DND-41 (cell line): ENCODE measurements around the gene PLA1A.

Source experiments
- ATAC-seq: fragments of 200-7000 bp; cut with Tn5 transposase; 3 replicates; pipeline ENCODE4 v1.9.1; 2021; ENCODE audit warnings: low read depth; ENCODE audit not compliant: insufficient read depth
- DNase-seq: peaks from one replicate; pipeline ENCODE4 v3.0.0-alpha.2; 2020
- H2AFZ ChIP-seq: 2 replicates; pipeline ENCODE4 v1.6.0; 2012; ENCODE audit warnings: low read depth, low read length
- H3K27ac ChIP-seq: 2 replicates; pipeline ENCODE4 v1.5.1; 2012; ENCODE audit warnings: low read length, inconsistent platforms
- H3K27me3 ChIP-seq: fragments of 200-600 bp; sonication (generic); 2 replicates; pipeline ENCODE4 v1.6.0; 2012; ENCODE audit warnings: low read length, mild to moderate bottlenecking, inconsistent platforms; ENCODE audit not compliant: insufficient read depth, poor library complexity
- H3K36me3 ChIP-seq: 2 replicates; pipeline ENCODE4 v1.5.1; 2012; ENCODE audit warnings: low read length, inconsistent platforms; ENCODE audit not compliant: insufficient read depth
- H3K4me1 ChIP-seq: 2 replicates; pipeline ENCODE4 v1.5.1; 2012; ENCODE audit warnings: mild to moderate bottlenecking, low read length; ENCODE audit not compliant: insufficient read depth
- H3K4me2 ChIP-seq: 2 replicates; pipeline ENCODE4 v1.6.0; 2012; ENCODE audit warnings: mild to moderate bottlenecking, moderate library complexity, low read length, inconsistent platforms; ENCODE audit not compliant: insufficient read depth
- H3K4me3 ChIP-seq, 2 experiments: fragments of 200-600 bp in 1 of 2; shearing (Covaris generic) in 1 of 2; 2 replicates each; pipeline ENCODE4 v1.5.1; 2012 to 2016; ENCODE audit warnings: inconsistent platforms in 2 of 2, low read length in 2 of 2, mild to moderate bottlenecking in 2 of 2, low read depth in 1 of 2, moderate library complexity in 1 of 2
- H3K79me2 ChIP-seq: 2 replicates; pipeline ENCODE4 v1.6.0; 2012; ENCODE audit warnings: low read length, inconsistent platforms; ENCODE audit not compliant: insufficient read depth
- H3K9ac ChIP-seq: 2 replicates; pipeline ENCODE4 v1.6.0; 2012; ENCODE audit warnings: low read depth, mild to moderate bottlenecking, inconsistent platforms, low read length, moderate library complexity
- H3K9me3 ChIP-seq: 2 replicates; pipeline ENCODE4 v1.5.1; 2012; ENCODE audit warnings: low read length, moderate library complexity, mild to moderate bottlenecking, inconsistent platforms; ENCODE audit not compliant: insufficient read depth, severe bottlenecking
- H4K20me1 ChIP-seq: 2 replicates; pipeline ENCODE4 v1.6.0; 2012; ENCODE audit warnings: low read length; ENCODE audit not compliant: insufficient read depth
- CTCF ChIP-seq: IDR thresholded peaks from 2 replicates; pipeline ENCODE4 v1.5.1; 2012; ENCODE audit warnings: borderline replicate concordance, low read length, moderate library complexity, mild to moderate bottlenecking; ENCODE audit not compliant: poor library complexity, severe bottlenecking; ENCODE audit errors: extremely low read depth
- EZH2 ChIP-seq: IDR thresholded peaks from 3 replicates; pipeline ENCODE4 v1.6.1; 2012; ENCODE audit warnings: borderline replicate concordance, low read depth, mild to moderate bottlenecking, moderate library complexity, low read length, inconsistent platforms; ENCODE audit not compliant: severe bottlenecking

The PLA1A gene

GRCh38 chr3:119647171-119647570, 49.5 kb downstream of the PLA1A start:
- H3K9me3 ChIP-seq, result no peaks in the 10 kb centered on the region
- no peak overlapping the region for H2AFZ ChIP-seq
- no peak overlapping the region for H3K4me2 ChIP-seq
- no peaks in the 10 kb centered on the region for H3K4me1 ChIP-seq
- no peak overlapping the region for H3K27ac ChIP-seq
- no peak for DNase-seq
- no peaks in the 10 kb centered on the region for H3K79me2 ChIP-seq
- no peak overlapping the region for H3K9ac ChIP-seq
- ATAC-seq, result no peak
- no peaks in the 10 kb centered on the region for H3K27me3 ChIP-seq
- H4K20me1 ChIP-seq, result no peaks in the 10 kb centered on the region
- no peak overlapping the region for H3K4me3 ChIP-seq
- TF ChIP-seq EZH2 (no peak), CTCF (no peak)
- no peaks in the 10 kb centered on the region for H3K36me3 ChIP-seq

- Histone ChIP-seq H3K4me1 (no peaks in the 10 kb centered on the region), H3K9me3 (no peaks in the 10 kb centered on the region), H3K4me3 (no peak overlapping the region), H3K27ac (no peak overlapping the region), H3K79me2 (no peaks in the 10 kb centered on the region), H2AFZ (no peak overlapping the region), H3K9ac (no peak overlapping the region), H3K27me3 (no peaks in the 10 kb centered on the region), H3K4me2 (no peak overlapping the region), H4K20me1 (no peaks in the 10 kb centered on the region), H3K36me3 (no peaks in the 10 kb centered on the region)
- TF ChIP-seq EZH2 (no peak), CTCF (no peak)
- ATAC-seq (no peak), DNase-seq (no peak)
Observed at GRCh38 chr3:119647843-119648575, 50.3 kb downstream of the PLA1A start.

GRCh38 chr3:119649761-119650160, 52.1 kb downstream of the PLA1A start:
- H4K20me1 ChIP-seq, result no peaks in the 10 kb centered on the region
- H3K9me3 ChIP-seq, result no peaks in the 10 kb centered on the region
- no peaks in the 10 kb centered on the region for H3K4me1 ChIP-seq
- TF ChIP-seq EZH2 (no peak), CTCF (no peak)
- no peak overlapping the region for H3K27ac ChIP-seq
- H3K4me3 ChIP-seq, result no peak overlapping the region
- H3K4me2 ChIP-seq, result no peak overlapping the region
- H2AFZ ChIP-seq, result no peak overlapping the region
- H3K36me3 ChIP-seq, result no peaks in the 10 kb centered on the region
- no peaks in the 10 kb centered on the region for H3K79me2 ChIP-seq
- H3K9ac ChIP-seq, result no peak overlapping the region
- no peaks in the 10 kb centered on the region for H3K27me3 ChIP-seq
- no peak for ATAC-seq
- DNase-seq, result no peak
